Tibial artery (tissue), 4 donors: ENCODE results near the gene TTLL5.
A peak's percentile ranks its signal among the peaks of the same experiment; 100 is the strongest.

Experiments
- DNase-seq, 2 donors: peaks; one replicate each; pipeline ENCODE4 v3.0.0-alpha.2; 2019
- H3K27ac ChIP-seq, 2 donors: fragments of 200-600 bp; sonication (generic) in 1 of 2; 1 replicate in 1 of 2; 2 replicates in 1 of 2; pipeline ENCODE4 v1.5.1; 2018 to 2019; ENCODE audit warnings: mild to moderate bottlenecking in 1 of 2
- H3K27me3 ChIP-seq, 2 donors: fragments of 200-600 bp; sonication (generic) in 1 of 2; one replicate each; pipeline versions ENCODE4 v1.5.1 to v1.6.0; 2016 to 2019
- H3K36me3 ChIP-seq, 3 donors: fragments of 200-600 bp; sonication (generic) in 2 of 3; one replicate each; pipeline ENCODE4 v1.5.1; 2016 to 2019; ENCODE audit warnings: mild to moderate bottlenecking in 2 of 3
- H3K4me1 ChIP-seq, 4 donors: fragments of 200-600 bp; sonication (generic) in 2 of 4; 1 replicate in 3 of 4; 2 replicates in 1 of 4; pipeline ENCODE4 v1.5.1; 2016 to 2019
- H3K4me3 ChIP-seq, 2 donors: fragments of 200-600 bp; sonication (generic) in 1 of 2; 1 replicate in 1 of 2; 2 replicates in 1 of 2; pipeline ENCODE4 v1.5.1; 2018 to 2019; ENCODE audit warnings: mild to moderate bottlenecking in 2 of 2
- H3K9me3 ChIP-seq, 3 donors: fragments of 200-600 bp; sonication (generic) in 1 of 3; one replicate each; pipeline ENCODE4 v1.5.1; 2016 to 2019
- intact Hi-C: fragments of 100-400 bp; cut with DNase I; formaldehyde crosslinking; loops from one replicate; pipeline ENCODE4 v1.15.0; 2023; ENCODE audit warnings: low total_unique reads
- TF ChIP-seq, protein P1 (sequence below), 2 experiments: fragments of 200-600 bp in 1 of 2; fragments of 450-650 bp in 1 of 2; IDR thresholded peaks; one replicate each; pipeline ENCODE4 v1.5.1; 2017 to 2019; ENCODE audit warnings: antibody characterized with exemption in 2 of 2, mild to moderate bottlenecking in 1 of 2, moderate library complexity in 1 of 2

TTLL5 gene

DNA sequence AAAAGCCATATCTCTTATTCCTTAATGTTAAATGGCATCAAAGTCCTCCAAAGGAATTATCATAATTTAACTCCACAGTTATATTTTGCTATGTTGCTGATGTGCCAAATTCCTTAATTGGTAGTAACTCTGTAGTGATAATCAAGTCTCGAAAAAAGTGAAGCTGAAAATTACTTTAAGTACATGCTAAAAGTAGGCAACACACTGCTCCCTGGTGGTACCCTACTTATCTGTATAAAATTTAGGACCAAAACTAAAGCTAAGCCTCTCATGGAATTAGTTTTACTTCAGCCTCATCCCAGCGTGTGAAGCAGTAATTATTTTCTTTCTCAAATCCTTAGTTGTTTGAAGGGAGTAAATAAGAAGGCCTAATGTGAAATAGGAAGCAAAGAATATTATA lies 132.8 kb downstream of the TTLL5 start:
- TF ChIP-seq, protein P1, sequence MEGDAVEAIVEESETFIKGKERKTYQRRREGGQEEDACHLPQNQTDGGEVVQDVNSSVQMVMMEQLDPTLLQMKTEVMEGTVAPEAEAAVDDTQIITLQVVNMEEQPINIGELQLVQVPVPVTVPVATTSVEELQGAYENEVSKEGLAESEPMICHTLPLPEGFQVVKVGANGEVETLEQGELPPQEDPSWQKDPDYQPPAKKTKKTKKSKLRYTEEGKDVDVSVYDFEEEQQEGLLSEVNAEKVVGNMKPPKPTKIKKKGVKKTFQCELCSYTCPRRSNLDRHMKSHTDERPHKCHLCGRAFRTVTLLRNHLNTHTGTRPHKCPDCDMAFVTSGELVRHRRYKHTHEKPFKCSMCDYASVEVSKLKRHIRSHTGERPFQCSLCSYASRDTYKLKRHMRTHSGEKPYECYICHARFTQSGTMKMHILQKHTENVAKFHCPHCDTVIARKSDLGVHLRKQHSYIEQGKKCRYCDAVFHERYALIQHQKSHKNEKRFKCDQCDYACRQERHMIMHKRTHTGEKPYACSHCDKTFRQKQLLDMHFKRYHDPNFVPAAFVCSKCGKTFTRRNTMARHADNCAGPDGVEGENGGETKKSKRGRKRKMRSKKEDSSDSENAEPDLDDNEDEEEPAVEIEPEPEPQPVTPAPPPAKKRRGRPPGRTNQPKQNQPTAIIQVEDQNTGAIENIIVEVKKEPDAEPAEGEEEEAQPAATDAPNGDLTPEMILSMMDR (IDR thresholded peaks at IDR 0.05), result peak; percentile 28 to 42
- H3K27me3 ChIP-seq, result no peaks in the 10 kb centered on the region
- H3K4me1 ChIP-seq, result no peaks in the 10 kb centered on the region
- no peak for DNase-seq
- no peak overlapping the region for H3K27ac ChIP-seq
- peaks cover 0 to 13% (median 2%) of the 10 kb centered on the region in 3 donors for H3K36me3 ChIP-seq
- peaks cover 0 to 8% (median 6%) of the 10 kb centered on the region in 3 donors for H3K9me3 ChIP-seq
- intact Hi-C loops, result no loop called here
- no peak overlapping the region for H3K4me3 ChIP-seq

DNA sequence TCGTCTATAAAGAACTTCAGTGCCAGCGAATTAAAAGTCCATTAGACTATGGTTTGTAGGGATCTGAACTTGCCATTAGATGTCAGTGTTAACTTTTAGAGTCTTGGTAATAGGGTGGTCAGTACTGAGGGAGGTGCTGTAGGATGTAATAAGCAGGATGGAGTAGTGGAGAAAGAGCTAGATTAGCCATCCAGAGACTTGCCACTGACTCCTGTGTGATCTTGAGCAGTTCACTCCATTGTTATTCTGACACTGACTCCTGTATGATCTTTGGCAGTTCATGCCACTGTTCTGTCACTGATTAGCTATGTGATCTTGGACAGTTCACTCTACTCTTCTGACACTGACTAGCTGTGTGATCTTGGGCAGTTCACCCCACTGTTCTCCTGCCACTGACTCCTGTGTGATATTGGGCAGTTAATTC lies 133.6 kb downstream of the TTLL5 start:
- intact Hi-C loops, result no loop called here
- no peak overlapping the region for H3K27ac ChIP-seq
- TF ChIP-seq, protein P1 (IDR thresholded peaks at IDR 0.05), result no peak

DNA sequence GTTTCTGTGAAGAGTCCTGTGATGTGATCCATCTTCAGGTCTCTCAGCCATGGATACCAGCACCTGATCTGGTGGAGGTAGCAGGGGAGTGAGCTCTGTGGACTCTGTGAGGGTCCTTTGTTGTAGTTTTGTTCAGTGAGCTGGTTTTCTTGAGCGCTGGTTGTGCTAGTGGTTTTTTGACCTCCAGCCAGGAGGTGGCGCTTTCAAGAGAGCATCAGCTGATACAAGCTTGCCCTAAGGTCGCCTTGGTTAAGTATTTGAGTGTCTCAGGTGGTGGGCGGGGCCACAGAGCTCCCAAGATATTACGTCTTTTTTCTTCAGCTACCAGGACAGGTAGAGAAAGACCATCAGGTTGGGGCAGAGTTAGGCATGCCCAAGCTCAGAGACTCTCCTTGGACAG lies 139.7 kb downstream of the TTLL5 start:
- Histone ChIP-seq H3K36me3 (peaks cover 0 to 17% (median 8%) of the 10 kb centered on the region in 3 donors), H3K27ac (no peak overlapping the region), H3K9me3 (peaks cover 0 to 8% (median 6%) of the 10 kb centered on the region in 3 donors), H3K4me3 (no peak overlapping the region), H3K4me1 (peaks cover 0 to 14% (median 4%) of the 10 kb centered on the region in 4 donors), H3K27me3 (no peaks in the 10 kb centered on the region)
- TF ChIP-seq, protein P1 (IDR thresholded peaks at IDR 0.05), result no peak
- no peak for DNase-seq
- intact Hi-C loops, result no loop called here

More for the DNA sequence above, 133.6 kb downstream of the TTLL5 start:
- Histone ChIP-seq H3K4me3 (no peak overlapping the region), H3K4me1 (no peaks in the 10 kb centered on the region), H3K36me3 (peaks cover 0 to 16% (median 0%) of the 10 kb centered on the region in 3 donors), H3K27me3 (no peaks in the 10 kb centered on the region), H3K9me3 (peaks cover 0 to 8% (median 6%) of the 10 kb centered on the region in 3 donors)
- DNase-seq, result no peak

DNA sequence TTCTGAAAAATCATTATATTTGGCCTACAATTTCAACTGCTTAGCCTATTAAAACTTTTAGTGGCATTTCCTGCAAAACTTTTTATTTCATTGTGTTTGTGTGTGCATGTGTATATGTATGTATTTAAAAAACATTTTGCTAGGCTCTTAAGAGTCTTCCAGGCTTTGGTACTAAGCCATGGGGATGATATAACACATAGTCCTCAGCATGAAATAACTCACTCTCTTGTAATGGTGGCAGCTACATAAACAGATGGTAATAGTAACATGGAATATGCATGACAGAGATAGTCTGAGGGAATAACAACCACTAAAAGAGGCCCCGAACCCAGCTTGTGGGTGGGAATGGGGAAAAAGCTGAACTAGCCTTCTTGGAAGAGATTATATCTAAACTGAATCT lies 141.4 kb downstream of the TTLL5 start:
- intact Hi-C loops, result no loop called here
- Histone ChIP-seq H3K4me1 (peaks cover 0 to 31% (median 6%) of the 10 kb centered on the region in 4 donors), H3K27ac (no peak overlapping the region), H3K9me3 (no peaks in the 10 kb centered on the region), H3K36me3 (peaks cover 0 to 8% (median 6%) of the 10 kb centered on the region in 3 donors), H3K27me3 (no peaks in the 10 kb centered on the region), H3K4me3 (no peak overlapping the region)
- no peak for DNase-seq
- TF ChIP-seq, protein P1 (IDR thresholded peaks at IDR 0.05), result no peak

DNA sequence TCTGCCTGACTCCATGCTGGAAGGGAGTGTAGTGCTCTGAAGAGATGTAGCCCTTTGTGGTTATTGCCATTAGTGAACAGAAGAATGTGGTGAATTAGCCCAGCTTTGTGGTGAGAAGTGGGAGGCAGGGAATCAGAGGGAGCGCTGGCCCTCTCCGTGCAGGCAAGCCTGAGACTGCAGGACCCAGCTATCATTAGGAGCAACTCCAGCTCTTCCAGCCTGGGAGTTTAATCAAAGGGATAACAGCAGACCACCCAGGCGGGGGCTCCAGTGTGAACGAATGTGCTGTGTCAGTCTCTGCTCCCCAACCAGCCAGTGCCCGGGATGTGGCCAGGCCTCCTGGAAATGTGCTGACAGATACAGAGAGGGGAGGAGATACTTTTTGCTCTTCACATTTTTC lies 142.7 kb downstream of the TTLL5 start:
- no peak for DNase-seq
- H3K9me3 ChIP-seq, result no peaks in the 10 kb centered on the region

More for the DNA sequence above, 142.7 kb downstream of the TTLL5 start:
- peaks cover 0 to 8% (median 4%) of the 10 kb centered on the region in 3 donors for H3K36me3 ChIP-seq
- no peak overlapping the region for H3K27ac ChIP-seq
- H3K4me1 ChIP-seq, result peaks cover 0 to 34% (median 6%) of the 10 kb centered on the region in 4 donors
- H3K27me3 ChIP-seq, result no peaks in the 10 kb centered on the region
- intact Hi-C loops, result no loop called here
- TF ChIP-seq, protein P1 (IDR thresholded peaks at IDR 0.05), result no peak
- H3K4me3 ChIP-seq, result no peak overlapping the region
